OCI-LY7 (cell line): ENCODE results near the gene RUNX1. TPM values are rescaled to one million over a fixed set of nuclear protein-coding genes. Genes with fewer than 3 reads are reported as not detected.

ENCODE experiments used
- BruUV-seq: library from RNA; stranded (reverse); fragments of 400-500 nt; replicated peaks from 2 replicates; lab custom pipeline; 2021; lab: Mats Ljungman, UMichigan
- CTCF ChIA-PET: fragments of 300-600 bp; sonication (Branson Sonifier 250); formaldehyde crosslinking; loops from one replicate; lab custom pipeline; 2022; ENCODE audit warnings: antibody characterized with exemption; ENCODE audit not compliant: unreplicated experiment; lab: Charles Lee
- POLR2A ChIA-PET: fragments of 300-600 bp; sonication (Branson Sonifier 250); formaldehyde crosslinking; loops from one replicate; lab custom pipeline; 2022; ENCODE audit warnings: antibody characterized with exemption; lab: Charles Lee
- DNase-seq: peaks from one replicate; pipeline ENCODE4 v3.0.0-alpha.2; 2015; ENCODE audit warnings: low spot score
- H2AFZ ChIP-seq: fragments of 200-600 bp; sonication (generic), shearing (Covaris generic); 2 replicates; pipeline ENCODE4 v1.6.1; 2014; ENCODE audit warnings: mild to moderate bottlenecking, antibody characterized with exemption, low read length, moderate library complexity
- H3K27ac ChIP-seq: fragments of 200-600 bp; sonication (generic); 2 replicates; pipeline ENCODE4 v1.5.1; 2014; ENCODE audit warnings: mixed run types, low read depth, mild to moderate bottlenecking, moderate library complexity, low read length, inconsistent platforms; ENCODE audit not compliant: poor library complexity, severe bottlenecking
- H3K36me3 ChIP-seq: fragments of 200-600 bp; sonication (generic); 2 replicates; pipeline ENCODE4 v1.6.1; 2014; ENCODE audit warnings: mild to moderate bottlenecking, antibody characterized with exemption, low read length, moderate library complexity, mixed read lengths; ENCODE audit not compliant: insufficient read depth
- H3K4me1 ChIP-seq: fragments of 200-600 bp; sonication (generic); 2 replicates; pipeline ENCODE4 v1.5.1; 2014; ENCODE audit warnings: mild to moderate bottlenecking, low read length; ENCODE audit not compliant: insufficient read depth, poor library complexity, severe bottlenecking
- H3K4me2 ChIP-seq: fragments of 200-600 bp; sonication (generic); 2 replicates; pipeline ENCODE4 v1.6.1; 2014; ENCODE audit warnings: mild to moderate bottlenecking, low read length
- H3K4me3 ChIP-seq: fragments of 200-600 bp; sonication (generic); 2 replicates; pipeline ENCODE4 v1.5.1; 2014; ENCODE audit warnings: mild to moderate bottlenecking, low read depth, low read length; ENCODE audit not compliant: poor library complexity, severe bottlenecking
- H3K79me2 ChIP-seq: fragments of 200-600 bp; sonication (generic); 2 replicates; pipeline ENCODE4 v1.6.1; 2016; ENCODE audit warnings: low read depth, mild to moderate bottlenecking, low read length, moderate library complexity, mixed read lengths; ENCODE audit not compliant: insufficient read depth
- H3K9me2 ChIP-seq: fragments of 200-600 bp; sonication (generic); 2 replicates; pipeline ENCODE4 v1.6.1; 2016; ENCODE audit warnings: mild to moderate bottlenecking, low read length, mixed read lengths; ENCODE audit not compliant: insufficient read depth
- H3K9me3 ChIP-seq: fragments of 200-600 bp; sonication (generic); 2 replicates; pipeline ENCODE4 v1.6.1; 2014; ENCODE audit warnings: mild to moderate bottlenecking, mixed run types, low read length, mixed read lengths
- H4K20me1 ChIP-seq: fragments of 200-600 bp; sonication (generic); 2 replicates; pipeline ENCODE4 v1.6.1; 2014; ENCODE audit warnings: mild to moderate bottlenecking, antibody characterized with exemption, low read length, moderate library complexity, mixed read lengths; ENCODE audit not compliant: insufficient read depth
- CTCF ChIP-seq: fragments of 200-600 bp; sonication (generic); conservative IDR thresholded peaks from 2 replicates; pipeline ENCODE4 v1.5.1; 2014; ENCODE audit warnings: mild to moderate bottlenecking, antibody characterized with exemption, low read length, moderate library complexity, mixed read lengths
- EZH2phosphoT487 ChIP-seq: fragments of 200-600 bp; sonication (generic); IDR thresholded peaks from 2 replicates; pipeline ENCODE4 v1.6.1; 2018; ENCODE audit warnings: low read depth, borderline replicate concordance, mild to moderate bottlenecking, mixed run types, antibody characterized with exemption, low read length, moderate library complexity, mixed read lengths
- intact Hi-C: fragments of 100-400 bp; cut with micrococcal nuclease; formaldehyde crosslinking; loops from one replicate; pipeline ENCODE4 v1.10.0; 2022; ENCODE audit not compliant: unreplicated experiment
- total RNA-seq, 2 experiments: library from RNA; depleted of rRNA in 1 of 2; stranded (reverse); fragments of >200 nt in 1 of 2; shearing (Covaris generic) in 1 of 2; gene quantifications; 2 replicates each; pipeline ENCODE4 v1.2.3, GENCODE V29; 2014 to 2022

Gene RUNX1
- total RNA-seq, 2 experiments from 2014 or later: 30.5 to 40.8 TPM

GRCh38 chr21:34811368-34811767 is 237.7 kb downstream of the RUNX1 start:
- intact Hi-C loops: no loop called here
- CTCF ChIA-PET: no interaction called here
- no peak overlapping the region for H3K4me2 ChIP-seq

GRCh38 chr21:34810786-34811185 is 238.3 kb downstream of the RUNX1 start:
- H3K9me3 ChIP-seq: no peaks in the 10 kb centered on the region
- no peak for DNase-seq
- no peak for TF ChIP-seq EZH2phosphoT487
- TF ChIP-seq CTCF: no peak
- H3K4me3 ChIP-seq: no peak overlapping the region
- no peaks in the 10 kb centered on the region for H3K9me2 ChIP-seq
- CTCF ChIA-PET: no interaction called here
- POLR2A ChIA-PET: no interaction called here
- no peaks in the 10 kb centered on the region for H3K79me2 ChIP-seq
- no TSS peak for BruUV-seq
- peaks cover 28% of the 10 kb centered on the region for H3K36me3 ChIP-seq
- H2AFZ ChIP-seq: no peak overlapping the region
- H3K4me1 ChIP-seq: peaks cover 18% of the 10 kb centered on the region
- no peak overlapping the region for H3K27ac ChIP-seq
- intact Hi-C loops: no loop called here
- no peak overlapping the region for H3K4me2 ChIP-seq
- no peaks in the 10 kb centered on the region for H4K20me1 ChIP-seq

More at GRCh38 chr21:34811368-34811767, 237.7 kb downstream of the RUNX1 start:
- Histone ChIP-seq H3K27ac (no peak overlapping the region), H3K9me3 (no peaks in the 10 kb centered on the region), H3K4me3 (no peak overlapping the region), H3K4me1 (peaks cover 18% of the 10 kb centered on the region), H3K36me3 (peaks cover 31% of the 10 kb centered on the region), H2AFZ (no peak overlapping the region), H3K79me2 (no peaks in the 10 kb centered on the region), H4K20me1 (no peaks in the 10 kb centered on the region), H3K9me2 (no peaks in the 10 kb centered on the region)
- BruUV-seq: no TSS peak
- POLR2A ChIA-PET: no interaction called here
- TF ChIP-seq CTCF (no peak), EZH2phosphoT487 (no peak)
- DNase-seq: no peak

- intact Hi-C loops: no loop called here
- Histone ChIP-seq H3K9me2 (no peaks in the 10 kb centered on the region), H3K9me3 (no peaks in the 10 kb centered on the region), H3K4me3 (no peak overlapping the region), H3K36me3 (peaks cover 21% of the 10 kb centered on the region), H2AFZ (no peak overlapping the region), H4K20me1 (no peaks in the 10 kb centered on the region), H3K4me2 (no peak overlapping the region), H3K4me1 (peaks cover 18% of the 10 kb centered on the region), H3K79me2 (no peaks in the 10 kb centered on the region), H3K27ac (no peak overlapping the region)
- POLR2A ChIA-PET: interaction anchor here (0.6 kb wide), 1 partner anchor 14 kb away, joined by 4 read pairs; no protein-coding TSS in a partner anchor
- no peak for DNase-seq
- BruUV-seq: no TSS peak
- TF ChIP-seq EZH2phosphoT487: no peak
- no peak for TF ChIP-seq CTCF
- CTCF ChIA-PET: no interaction called here
Measured at GRCh38 chr21:34809822-34810221, 239.3 kb downstream of the RUNX1 start.
